HG02571 (cell line): ENCODE measurements around the gene TXNDC11.

Source experiments
- ATAC-seq: cut with Tn5 transposase; IDR thresholded peaks from one replicate; pipeline ENCODE4 v1.9.1; 2021; ENCODE audit warnings: mild to moderate bottlenecking, moderate library complexity; ENCODE audit not compliant: unreplicated experiment

Gene TXNDC11

GRCh38 chr16:11675561-11676511 is 66.8 kb downstream of the TXNDC11 start:
- no peak for ATAC-seq

GRCh38 chr16:11674818-11675560 is 67.7 kb downstream of the TXNDC11 start:
- ATAC-seq = no peak

- no peak for ATAC-seq
Measured at GRCh38 chr16:11674001-11674817, 68.4 kb downstream of the TXNDC11 start.

- no peak for ATAC-seq
Measured at GRCh38 chr16:11673091-11674000, 69.3 kb downstream of the TXNDC11 start.

GRCh38 chr16:11672206-11673090 is 70.2 kb downstream of the TXNDC11 start:
- ATAC-seq = no peak

- ATAC-seq = no peak
Measured at GRCh38 chr16:11671676-11672075, 71.0 kb downstream of the TXNDC11 start.

GRCh38 chr16:11671271-11671670 is 71.4 kb downstream of the TXNDC11 start:
- ATAC-seq = no peak

GRCh38 chr16:11670171-11671131 is 72.2 kb downstream of the TXNDC11 start:
- no peak for ATAC-seq

- ATAC-seq = no peak
Measured at GRCh38 chr16:11669380-11670146, 73.1 kb downstream of the TXNDC11 start.

GRCh38 chr16:11668623-11669379 is 73.9 kb downstream of the TXNDC11 start:
- no peak for ATAC-seq

- peak; percentile 53 for ATAC-seq
Measured at GRCh38 chr16:11667824-11668622, 74.6 kb downstream of the TXNDC11 start, which contains the start of gene SNN. TSS of gene SNN (plus strand) at chr16:11668455. CDS start at chr16:11676060, 7,605 bp downstream.

GRCh38 chr16:11667221-11667823 is 75.3 kb downstream of the TXNDC11 start:
- no peak for ATAC-seq

- no peak for ATAC-seq
Measured at GRCh38 chr16:11666103-11667055, 76.3 kb downstream of the TXNDC11 start.

GRCh38 chr16:11665071-11665491 is 77.6 kb downstream of the TXNDC11 start:
- ATAC-seq = no peak
